GM08714 (cell line): ENCODE measurements around the gene KDM6A.
"Not testable (repeated sequence)": the region's sequence is repeated elsewhere in the genome, so short reads cannot be mapped to it uniquely, and the experiment has no call there.

ENCODE experiments used
- H3K4me3 ChIP-seq: fragments of 200-500 bp; sonication (Bioruptor generic); 2 replicates; pipeline ENCODE4 v1.5.1; 2014; ENCODE audit warnings: mild to moderate bottlenecking, low read length, inconsistent platforms
- ZNF274 ChIP-seq: IDR thresholded peaks from 2 replicates; pipeline ENCODE4 v1.6.1; 2012; ENCODE audit warnings: mild to moderate bottlenecking, low read depth, low read length

KDM6A gene

DNA sequence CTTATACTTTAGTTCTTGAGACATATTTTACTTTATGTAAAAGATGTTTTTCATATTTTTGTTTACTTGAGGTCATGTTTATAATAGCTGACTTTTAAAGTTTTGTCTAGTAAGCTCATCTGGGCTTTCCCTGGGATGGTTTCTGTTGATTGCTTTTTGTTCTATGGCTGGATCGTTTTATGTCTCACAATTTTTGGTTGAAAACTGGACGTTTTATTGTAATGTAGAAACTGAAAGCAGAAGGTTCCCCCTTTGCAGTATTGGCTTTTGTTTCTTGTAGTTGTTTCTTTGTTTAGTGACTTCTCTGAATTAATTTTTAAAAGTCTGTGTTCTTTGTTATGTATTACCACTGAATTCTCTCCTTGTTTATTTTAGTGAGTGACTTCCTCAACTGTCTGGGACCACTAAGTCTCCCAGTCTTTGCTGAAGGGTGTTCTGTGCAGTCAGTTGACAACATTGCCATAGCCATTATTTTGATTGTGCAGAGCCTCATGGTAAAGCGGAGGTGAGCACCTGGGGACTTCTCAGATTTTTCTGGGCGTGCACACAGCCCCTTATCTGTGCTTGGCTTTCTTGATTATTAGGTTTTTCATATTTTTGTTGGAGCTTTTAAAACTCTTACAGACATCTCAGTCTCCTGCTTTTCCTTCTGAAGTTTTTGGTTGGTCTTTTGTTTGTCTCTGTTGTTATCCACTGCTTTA lies 31.0 kb downstream of the KDM6A start:
- TF ChIP-seq ZNF274 = no peak
- H3K4me3 ChIP-seq = peak overlapping the region; percentile 66

DNA sequence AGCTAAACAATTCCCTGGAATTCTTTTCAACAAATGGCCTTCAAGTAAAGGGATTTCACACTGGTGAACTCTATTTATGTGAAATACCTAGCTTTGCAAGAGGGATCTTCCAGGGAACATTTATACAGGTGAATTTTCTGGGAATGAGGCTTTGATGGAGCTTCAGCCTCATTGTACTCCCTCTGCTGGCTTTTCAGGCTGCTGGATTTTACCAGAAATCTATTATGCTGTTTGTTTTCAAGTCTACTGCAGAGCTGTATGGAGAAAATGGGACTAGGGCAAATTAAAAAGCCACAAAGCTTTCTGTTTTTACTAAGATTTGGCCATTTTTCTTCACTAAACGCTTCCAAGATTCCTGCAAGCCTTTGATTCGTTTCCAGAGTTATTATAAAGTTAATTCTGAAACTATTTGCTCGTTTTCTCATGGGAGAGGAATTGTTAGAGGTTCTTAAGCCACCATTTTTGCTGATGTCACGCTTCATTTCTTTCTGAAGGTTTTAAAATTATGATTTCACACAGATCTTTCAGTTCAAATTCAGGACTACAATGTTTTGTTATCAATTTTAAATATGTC lies 31.6 kb downstream of the KDM6A start:
- peak overlapping the region; percentile 66 for H3K4me3 ChIP-seq

GRCh38 chrX:44906041-44906440 lies 33.1 kb downstream of the KDM6A start:
- H3K4me3 ChIP-seq = peak overlapping the region; percentile 40; the same call in 1 of the 2 replicates
- TF ChIP-seq ZNF274 = no peak

More for the DNA sequence above, 31.6 kb downstream of the KDM6A start:
- no peak for TF ChIP-seq ZNF274

GRCh38 chrX:44906542-44906941 lies 33.6 kb downstream of the KDM6A start:
- TF ChIP-seq ZNF274 = no peak
- peak overlapping the region; percentile 44; the same call in 1 of the 2 replicates for H3K4me3 ChIP-seq

GRCh38 chrX:44908153-44908552 lies 35.2 kb downstream of the KDM6A start:
- TF ChIP-seq ZNF274 = no peak
- H3K4me3 ChIP-seq = no peak overlapping the region

- no peak for TF ChIP-seq ZNF274
- H3K4me3 ChIP-seq = no peak overlapping the region
Observed at GRCh38 chrX:44908827-44909226, 35.8 kb downstream of the KDM6A start.

GRCh38 chrX:44910508-44910907 lies 37.5 kb downstream of the KDM6A start:
- H3K4me3 ChIP-seq = not testable (repeated sequence)

- H3K4me3 ChIP-seq = not testable (repeated sequence)
Observed at GRCh38 chrX:44911074-44911600, 38.1 kb downstream of the KDM6A start.

- TF ChIP-seq ZNF274 = no peak
- peak overlapping the region; percentile 49 for H3K4me3 ChIP-seq
Observed at GRCh38 chrX:44913656-44914531, 40.9 kb downstream of the KDM6A start.

DNA sequence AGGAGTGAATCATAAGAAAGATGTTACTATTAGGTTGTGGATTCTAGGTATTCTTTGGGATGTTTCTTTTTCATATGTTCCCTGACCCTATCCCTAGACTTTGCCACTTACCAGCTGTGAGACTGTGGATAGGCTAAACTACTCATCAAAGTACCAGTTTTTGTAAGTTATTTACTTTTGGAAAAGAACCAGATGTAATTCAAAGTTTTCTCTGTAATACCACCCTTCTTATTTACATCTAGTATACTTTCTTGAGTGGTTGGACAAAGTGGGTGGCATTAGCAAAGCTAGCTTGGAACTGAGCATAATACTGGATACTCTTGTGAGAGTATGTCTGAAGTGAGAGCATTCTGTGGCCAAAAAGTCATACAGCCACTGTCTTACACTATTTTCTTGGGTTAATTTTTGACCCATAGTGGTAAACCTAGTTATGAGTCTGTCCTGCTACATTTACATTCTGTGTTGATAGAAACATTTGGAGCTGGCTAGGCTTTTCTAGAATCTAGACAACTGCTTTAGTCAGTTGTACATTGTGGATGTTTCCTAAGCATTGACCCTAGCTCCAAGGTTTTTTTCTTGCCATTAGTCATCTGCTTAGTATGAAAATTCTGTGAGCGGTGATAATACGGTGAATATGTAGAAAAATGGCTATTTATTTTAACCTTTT lies 41.7 kb downstream of the KDM6A start:
- peak overlapping the region; percentile 17; the same call in 1 of the 2 replicates for H3K4me3 ChIP-seq
- TF ChIP-seq ZNF274 = no peak

DNA sequence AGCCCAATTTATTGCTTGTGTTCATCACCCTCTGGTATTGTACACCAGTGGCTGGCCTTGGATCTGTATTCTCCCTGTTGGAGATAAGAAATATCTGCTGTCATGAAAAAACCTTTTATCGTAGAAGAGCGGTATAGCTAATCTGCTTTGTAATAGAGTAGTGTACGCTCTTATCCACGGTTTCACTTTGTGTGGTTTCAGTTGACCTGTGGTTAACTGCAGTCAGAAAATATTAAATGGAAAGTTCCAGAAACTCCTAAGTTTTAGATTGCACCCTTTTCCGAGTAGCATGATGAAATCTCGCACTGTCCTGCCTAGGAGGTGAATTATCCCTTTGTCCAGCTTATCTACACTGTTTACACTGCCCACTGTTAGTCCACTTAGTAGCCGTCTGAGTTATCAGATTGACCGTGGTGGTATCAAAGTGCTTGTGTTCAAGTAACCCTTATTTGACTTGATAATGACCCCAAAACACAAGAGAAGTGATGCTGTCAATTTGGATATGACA lies 42.4 kb downstream of the KDM6A start:
- TF ChIP-seq ZNF274 = no peak
- H3K4me3 ChIP-seq = peak overlapping the region; percentile 17; the same call in 1 of the 2 replicates

DNA sequence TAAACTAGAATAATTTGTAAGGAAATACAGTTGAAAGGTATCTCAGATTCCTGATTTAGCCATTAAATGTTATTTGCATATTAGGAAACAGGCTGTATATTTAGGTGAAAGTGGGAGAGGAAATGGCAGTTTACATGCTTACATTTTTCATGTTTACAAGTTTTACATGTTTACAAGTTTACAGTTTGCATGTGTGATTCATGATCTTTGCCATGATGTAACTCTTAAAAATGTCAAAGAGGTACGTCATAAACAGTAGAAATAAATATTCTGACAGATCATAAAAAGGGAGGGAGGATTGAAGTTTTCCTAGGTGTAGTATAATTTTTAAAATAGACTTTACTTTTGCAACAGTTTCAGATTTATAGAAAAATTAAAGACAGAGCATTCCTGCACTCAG lies 45.7 kb downstream of the KDM6A start:
- TF ChIP-seq ZNF274 = no peak
- no peak overlapping the region for H3K4me3 ChIP-seq

- no peak for TF ChIP-seq ZNF274
- H3K4me3 ChIP-seq = no peak overlapping the region
Observed at GRCh38 chrX:44922980-44923379, 50.0 kb downstream of the KDM6A start.

DNA sequence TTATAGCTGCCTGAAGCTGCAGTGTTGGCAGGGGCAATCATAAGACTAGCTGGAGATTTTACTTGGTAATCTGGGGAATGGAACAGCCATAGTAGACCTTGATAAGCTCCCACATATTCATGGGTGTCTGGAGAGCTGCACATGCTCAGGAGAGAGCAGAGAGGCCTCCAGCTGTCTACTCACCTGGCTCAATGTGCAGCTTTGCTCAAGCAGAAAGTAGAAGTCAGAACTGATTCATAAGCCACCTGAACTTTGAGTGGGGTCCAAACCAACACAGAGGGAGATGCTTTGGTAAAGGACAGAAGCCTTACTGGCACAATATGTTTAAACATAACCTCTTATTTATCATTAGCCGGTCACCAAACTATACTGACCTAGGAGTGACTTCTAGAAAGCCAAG lies 54.4 kb downstream of the KDM6A start:
- TF ChIP-seq ZNF274 = no peak
- no peak overlapping the region for H3K4me3 ChIP-seq
